Fibroblast of skin of abdomen (primary cell): ENCODE results near the gene NRXN3.

Experiments used
- DNase-seq: peaks from one replicate; pipeline ENCODE4 v3.0.0-alpha.2; 2013

The NRXN3 gene

DNA sequence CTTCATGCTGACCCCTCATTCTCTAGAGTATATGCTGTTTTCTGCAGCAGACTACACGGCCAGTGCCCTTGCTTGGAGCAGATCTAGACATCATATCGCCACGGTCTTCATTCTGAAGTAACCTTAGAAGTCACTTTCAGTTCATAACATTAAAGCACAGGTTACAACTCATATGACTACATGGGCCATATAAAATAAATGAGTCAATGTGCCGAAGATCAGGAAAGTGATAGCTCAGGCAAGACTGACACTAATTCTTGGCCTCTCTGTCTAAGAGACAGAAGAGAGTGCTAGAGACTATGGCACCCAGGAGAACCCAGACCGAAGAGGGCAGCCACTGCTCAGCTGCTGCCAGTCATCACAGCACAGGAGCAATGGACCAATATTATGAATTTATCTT is 1431.4 kb downstream of the NRXN3 start:
- no peak for DNase-seq

DNA sequence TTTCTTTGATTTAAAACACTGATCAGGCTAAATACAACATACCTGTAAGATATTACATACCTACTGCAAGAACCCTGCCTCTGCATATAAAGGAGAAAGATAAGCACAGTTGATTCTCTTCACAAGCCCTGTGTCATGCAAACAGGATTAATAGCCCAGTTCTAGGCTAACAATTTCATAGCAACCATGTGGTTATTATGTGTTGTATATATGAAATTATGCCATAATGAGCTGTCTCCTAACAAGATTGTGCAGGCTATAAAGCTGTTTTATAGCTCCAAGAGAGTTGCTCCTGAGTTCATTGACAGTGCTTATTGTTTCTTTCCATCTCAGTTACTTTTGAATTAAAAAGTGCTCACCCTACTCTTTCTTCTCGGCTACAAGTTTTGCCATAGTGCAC is 1431.9 kb downstream of the NRXN3 start:
- DNase-seq, result no peak

DNA sequence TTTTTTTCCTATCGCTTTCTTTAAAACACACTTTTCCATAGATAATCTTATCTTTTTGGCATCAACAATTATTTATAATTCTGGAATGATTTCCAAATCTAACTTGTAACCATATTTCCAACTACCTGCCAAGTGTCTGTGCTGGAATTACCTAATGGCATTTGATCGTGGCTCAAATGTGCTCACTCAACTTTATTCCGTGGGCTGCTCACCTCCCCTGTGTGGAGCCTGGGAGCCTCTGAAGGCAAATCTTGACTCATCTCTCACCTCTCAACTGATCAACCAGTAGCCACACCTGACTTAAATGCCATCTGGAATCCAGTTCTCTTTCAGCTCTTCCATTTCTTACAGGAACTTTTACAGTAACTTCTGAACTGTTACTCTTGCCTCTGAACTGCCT is 1432.6 kb downstream of the NRXN3 start:
- no peak for DNase-seq

DNA sequence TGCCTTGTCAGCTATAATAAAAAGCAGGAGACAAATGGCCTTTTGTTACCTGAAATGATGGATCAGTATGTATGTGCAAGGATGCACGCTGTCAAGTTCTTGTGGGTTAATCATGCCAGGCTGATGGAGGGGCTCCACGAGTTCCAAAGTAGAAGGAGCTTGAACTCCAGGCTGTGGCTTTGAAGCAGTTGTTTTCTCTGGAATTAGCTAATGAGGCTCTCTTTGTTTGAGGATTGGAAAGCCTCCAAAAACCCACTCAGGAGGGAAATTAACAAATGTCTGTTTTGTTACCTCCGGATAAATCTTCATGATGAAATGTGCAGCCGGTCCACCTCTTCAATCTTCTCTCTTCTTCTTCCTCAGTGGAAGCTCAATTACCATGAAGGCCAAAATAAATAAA is 1435.7 kb downstream of the NRXN3 start:
- no peak for DNase-seq

DNA sequence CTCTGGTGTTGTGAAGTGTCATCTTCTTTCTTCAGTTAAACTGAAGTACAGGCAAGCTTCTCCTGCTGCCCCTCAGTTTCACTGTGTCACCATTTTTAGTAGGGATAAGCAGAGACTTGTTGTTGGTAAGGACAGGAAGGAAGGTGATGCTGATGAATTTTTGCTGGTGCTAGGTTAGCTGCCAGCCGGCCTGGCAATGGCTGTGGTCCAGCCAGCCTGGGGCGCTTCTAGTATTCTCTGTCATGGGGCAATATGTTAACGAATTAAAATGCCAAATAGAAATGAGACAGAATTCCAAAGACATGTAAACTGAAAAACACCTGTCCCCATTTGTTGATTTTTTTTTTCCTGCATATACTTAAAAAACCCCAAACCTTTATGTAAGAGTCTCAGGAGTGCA is 1438.3 kb downstream of the NRXN3 start:
- DNase-seq, result no peak

DNA sequence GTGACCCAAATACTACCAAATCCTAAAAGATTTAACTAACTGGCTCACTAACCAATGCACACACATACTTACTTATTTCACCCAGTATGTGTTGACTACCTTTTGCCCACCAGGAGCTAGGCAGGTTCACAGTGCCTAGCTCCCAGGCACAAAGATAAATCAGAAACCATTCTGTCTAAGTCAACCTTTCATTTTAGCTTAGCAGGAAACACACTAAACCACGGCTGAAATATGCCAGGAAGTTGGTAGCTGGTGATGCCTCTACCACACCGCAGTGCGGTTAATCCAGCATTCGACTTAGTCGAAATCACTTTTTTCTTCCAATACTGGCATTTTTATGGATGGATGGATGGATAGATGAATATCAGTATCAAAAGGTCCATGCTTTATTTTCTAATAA is 1443.5 kb downstream of the NRXN3 start:
- DNase-seq, result no peak

DNA sequence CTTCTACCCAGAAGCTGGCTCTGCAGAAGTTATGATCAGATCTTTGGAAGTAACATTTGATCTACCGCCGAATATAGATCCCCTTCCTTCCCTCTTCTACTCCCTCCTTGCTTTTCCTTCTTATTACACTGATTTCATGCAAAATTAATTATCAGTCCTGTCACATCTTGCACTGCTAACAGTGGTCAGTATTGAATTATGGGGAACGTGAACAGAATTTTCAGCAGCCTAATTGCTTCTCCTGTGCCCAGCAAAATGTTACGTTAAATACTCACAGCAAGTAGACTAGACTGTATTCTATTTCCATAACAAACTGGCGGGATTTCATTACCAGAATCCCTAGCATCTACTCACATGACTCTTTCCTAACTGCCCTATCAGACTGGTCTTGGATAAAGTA is 1444.3 kb downstream of the NRXN3 start:
- DNase-seq, result no peak

DNA sequence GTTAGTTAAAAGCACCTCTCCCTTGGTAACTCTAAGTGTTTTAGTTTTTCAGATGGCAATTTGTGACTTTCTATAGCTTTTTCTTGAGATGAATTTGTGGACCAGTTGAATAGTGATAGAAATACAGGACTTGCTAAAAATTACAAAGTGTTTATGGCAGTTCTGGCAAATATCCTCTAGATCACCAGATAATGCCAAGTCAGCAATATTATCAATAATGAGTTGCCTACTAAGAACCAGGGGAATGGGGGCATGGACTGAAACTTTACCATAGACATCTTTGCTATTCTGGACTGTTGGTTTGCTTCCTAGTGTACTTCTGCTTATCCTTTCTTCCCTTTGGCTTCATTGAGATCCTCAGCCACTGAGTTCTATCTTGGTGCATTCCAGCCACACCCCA is 1456.9 kb downstream of the NRXN3 start:
- DNase-seq, result no peak

DNA sequence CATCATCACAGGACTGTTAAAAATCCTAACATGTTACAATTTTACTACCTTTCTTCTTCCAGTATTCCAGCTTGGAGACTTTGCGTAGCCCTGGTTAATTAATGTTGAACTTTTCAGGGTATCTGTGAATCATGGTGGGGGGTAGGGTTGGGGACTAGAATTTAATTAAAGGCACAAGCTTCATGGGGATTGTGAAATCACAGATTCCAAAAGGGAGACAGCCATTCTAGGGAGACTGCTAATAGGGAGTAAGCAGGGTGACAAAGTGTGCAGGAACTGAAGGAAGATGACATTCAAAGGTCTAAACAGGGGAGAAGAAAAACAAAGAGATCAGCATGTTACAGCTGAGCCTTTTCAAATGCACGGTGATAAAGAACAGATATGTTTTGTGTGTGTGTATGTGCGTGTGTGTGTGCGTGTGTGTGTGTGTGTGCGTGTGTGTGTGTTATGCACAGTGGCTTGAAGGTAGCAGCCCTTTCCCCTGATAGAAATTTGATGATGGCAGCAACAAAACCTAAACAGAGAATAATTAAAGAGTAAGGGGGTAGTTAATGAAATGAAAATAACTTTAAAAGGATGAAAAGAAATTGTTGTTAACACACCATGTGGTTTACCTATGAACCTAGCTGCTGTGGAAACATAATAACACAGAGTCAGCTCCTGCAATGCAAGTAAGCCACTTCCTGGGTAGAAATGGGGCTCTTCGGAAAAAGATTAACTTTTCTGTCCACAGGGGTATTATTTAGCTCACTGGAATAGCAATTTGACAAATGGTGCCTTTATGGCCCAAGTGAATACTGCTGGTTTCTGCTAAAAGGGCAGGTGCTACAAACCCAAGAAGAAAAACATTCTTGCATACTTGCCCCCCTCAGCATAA is 1459.5 kb downstream of the NRXN3 start:
- no peak for DNase-seq

DNA sequence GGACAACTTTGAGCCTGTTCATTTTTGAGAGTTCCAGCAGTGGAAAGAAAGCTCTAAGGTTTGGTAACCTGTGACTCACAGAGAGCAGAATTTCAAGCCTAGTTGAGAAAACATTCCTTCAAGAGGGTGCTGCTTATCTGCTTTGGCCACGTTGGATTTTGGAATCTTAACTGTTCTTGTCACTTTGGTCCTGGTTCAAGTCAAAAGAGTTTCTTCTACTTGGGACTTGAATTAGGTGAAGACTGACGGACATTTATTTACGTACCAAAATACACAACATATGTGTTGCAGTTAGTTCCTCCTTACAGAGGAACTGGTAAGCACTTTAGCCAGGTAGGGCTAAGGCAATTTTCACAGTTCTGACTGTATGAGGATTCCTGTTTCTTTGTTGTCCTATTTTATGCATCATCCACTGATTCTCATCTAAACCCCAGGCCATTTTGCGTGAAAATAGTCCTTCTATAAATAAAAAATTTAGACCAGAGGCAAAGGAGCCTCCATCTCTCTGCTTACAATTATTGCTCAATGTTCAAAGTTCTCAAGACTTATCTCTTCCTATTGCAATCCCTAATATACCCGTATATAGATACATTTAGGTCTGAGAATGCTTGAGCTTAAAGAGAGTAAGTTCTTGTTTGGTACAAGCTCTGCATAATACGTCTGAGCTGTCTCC is 1460.3 kb downstream of the NRXN3 start:
- DNase-seq, result no peak

DNA sequence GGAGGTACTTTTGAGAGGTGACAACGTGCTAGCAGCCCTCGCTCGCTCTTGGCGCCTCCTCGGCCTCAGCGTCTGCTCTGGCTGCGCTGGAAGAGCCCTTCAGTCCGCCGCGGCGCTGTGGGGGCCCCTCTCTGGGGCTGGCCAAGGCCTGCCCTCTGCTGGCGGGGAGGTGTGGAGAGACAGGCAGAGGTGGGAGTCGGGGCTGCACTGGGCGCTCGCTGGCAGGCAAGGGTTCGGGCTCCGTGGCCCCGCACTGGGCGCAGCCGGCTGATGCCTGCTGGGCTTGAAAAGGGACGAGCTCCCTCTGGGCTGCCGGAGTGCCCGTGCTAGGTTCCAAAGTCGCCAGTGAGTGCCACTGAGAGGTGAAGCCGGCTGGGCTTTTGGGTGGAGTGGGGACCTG is 1461.1 kb downstream of the NRXN3 start:
- DNase-seq, result no peak

DNA sequence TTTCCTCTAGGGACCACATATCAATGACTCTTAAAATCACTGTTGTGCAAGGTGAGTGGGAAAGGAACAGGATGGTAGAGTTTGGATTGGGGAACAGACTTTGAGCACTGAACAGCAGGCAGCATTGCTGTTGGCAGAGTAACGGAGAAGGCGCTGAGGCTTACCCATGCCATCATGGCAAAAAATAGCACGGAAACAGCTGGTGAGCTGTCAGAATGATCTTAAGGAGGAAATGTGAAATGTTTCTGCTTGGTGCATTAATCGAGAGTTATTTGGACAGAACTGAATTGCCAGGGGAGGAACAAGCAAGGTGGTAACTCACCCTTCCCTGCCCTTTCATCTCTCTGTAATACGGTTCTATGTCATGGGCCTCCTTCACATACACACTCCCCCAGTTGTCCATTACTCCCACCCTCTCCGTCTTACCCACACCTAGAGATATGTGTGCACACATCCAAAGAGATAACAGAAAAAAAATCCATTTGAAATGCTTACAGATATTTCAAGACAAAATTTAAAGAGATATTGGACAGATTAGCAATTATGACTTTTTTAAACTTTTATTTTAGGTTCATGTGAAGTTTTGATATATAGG is 1468.6 kb downstream of the NRXN3 start:
- DNase-seq, result no peak

DNA sequence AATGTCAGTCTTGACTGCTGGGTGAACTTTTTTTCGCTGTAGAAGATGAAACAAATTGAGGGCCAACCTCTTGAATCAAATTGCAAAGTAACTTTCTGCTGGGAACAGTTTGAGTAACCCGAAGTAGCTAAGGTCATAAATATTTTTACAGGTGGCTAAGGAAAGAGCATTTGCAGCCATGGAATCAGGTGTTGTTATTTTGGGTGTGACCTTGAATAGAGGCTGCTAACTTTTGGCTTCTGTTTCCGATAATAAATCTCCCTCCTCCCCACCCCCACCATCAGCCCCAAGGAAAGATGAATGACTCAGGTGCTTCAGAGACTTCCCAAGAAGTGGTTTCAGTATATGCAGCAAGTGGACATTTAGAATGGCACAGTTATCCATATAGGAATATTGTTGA is 1469.4 kb downstream of the NRXN3 start:
- DNase-seq, result no peak

DNA sequence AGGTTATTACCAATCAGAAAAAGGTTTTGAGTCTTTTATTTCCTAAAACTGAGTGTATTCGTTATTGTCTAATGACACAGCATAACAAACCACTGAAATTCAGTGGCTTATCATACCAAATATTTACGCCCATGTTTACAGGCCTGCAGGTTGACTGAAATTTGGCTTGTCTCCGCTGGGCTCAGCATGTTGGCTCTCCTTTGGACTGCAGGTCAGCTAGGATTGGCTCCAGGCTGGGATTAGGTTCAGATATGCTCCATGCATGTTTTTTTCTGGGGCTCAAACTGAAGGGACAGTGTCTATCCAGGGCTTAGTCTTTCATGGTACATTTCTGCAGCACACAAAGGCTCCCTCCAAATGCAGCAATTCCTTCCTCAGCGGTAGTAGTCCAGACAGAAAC is 1471.2 kb downstream of the NRXN3 start:
- no peak for DNase-seq

DNA sequence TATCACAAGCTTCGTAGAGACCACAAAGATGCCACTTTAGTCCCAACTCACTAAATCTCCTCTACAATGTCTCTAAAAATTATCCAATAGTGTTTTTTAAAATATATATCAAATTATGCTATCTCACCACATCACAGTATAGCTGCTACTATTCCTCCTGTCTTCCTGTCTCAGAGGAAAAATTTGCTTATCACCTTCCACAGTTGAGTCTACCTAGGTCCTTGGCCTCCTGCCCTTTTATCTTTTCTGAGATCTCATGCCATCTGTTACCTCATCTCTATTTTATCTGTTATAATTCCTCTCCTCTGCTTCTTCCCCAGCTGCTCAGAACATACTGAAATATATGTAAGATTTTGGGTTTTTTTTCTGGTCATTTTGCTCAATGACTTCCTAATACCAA is 1473.0 kb downstream of the NRXN3 start:
- no peak for DNase-seq

DNA sequence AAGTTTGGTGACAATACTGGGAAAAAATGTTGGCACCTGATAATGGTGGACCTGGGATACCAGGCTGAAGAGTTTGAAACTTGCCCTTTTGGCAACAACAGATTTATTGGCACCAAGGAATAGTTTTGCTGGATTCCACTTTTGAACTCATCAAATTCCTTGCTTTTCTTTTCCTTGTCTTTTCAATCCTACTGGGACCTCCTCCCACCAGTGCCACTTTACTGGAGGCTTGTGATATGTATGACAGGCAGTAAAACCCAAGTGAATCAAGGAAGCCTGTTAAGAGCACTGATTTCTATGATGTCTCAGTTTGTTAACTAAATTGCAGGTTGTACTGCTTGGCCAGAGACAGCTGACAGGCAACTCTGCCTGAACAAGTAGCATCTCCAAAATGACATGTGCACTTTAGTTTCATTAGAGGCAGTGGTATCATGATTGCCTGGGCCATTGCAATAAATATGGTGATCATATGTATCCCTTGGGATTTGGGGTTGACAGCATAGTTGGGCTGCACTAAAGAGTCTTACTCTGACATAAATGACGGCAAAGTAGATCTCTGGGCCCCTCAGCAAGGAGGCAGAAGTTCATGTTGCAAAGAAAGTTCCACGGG is 1475.7 kb downstream of the NRXN3 start:
- DNase-seq, result no peak

DNA sequence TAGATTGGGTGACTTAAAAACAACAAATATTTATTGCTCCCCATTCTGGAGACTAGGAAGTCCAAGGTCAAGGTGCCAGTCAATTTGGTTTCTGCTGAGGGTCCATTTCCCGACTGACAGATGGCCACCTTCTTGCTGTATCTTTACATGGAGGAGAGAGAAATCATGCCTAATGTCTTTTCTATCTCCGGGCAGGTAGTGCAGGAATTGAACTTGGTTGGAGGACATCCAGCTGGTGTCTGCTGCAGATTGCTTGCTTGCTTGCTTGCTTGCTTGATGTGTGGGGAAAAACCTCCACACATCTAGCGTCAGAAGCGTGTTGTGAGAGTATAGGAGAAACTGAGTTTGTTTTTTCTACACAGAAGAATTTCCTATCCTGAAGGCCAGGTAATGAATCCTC is 1479.7 kb downstream of the NRXN3 start:
- DNase-seq, result no peak

DNA sequence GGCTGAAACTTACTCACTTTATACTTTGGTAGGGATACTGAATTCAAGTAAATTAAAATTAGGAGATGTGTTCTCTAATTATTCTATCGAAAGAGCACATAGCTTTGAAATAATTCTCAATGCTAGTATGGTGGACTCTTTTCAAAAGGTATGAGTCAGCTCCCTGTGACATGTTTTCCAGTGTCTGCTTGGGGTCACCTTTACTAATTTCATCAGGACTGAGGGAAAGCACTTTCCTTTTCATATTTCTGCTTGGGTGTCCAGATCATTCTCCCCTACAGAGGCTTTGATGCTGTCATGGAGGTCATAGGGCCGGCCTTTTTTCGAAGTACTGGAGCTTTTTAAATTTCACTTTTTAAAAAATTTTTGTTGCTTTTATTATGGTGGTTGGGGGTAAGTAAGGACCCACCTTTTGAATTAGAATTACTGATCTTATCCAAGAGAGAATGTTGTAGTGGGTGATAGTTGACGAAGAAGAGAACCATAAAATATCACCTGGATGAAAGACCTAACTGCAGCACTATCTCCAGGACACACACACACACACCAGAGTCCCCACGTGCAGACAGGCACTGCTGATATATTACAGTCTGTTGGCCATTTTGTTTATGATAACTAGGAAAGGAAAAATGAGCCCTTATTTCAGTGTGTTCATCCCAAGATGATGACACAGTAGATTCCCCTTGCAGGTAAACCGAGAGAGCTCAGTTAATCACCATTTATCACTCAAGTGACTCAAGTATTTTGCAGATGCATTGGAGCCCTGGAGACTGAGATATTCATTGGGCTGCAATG is 1482.5 kb downstream of the NRXN3 start:
- no peak for DNase-seq

DNA sequence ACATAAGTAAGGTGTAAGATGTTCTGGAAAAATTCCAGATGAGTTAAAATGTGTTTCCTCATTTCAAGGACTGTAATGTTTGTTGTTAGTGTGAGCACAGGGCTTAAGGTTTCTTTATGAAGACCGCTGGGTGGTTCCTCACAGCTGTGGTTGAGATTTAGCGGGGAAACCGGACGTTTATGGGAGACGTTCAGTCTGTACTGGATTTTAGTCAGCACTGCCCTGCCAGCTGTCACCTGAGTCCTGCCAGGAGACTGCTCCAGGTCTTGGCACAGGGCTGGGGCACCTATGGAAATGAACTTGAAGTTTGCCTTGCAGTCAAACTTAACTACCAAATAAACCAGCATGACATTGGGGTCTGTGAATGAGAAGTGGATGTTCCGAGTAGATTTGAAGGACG is 1485.9 kb downstream of the NRXN3 start:
- DNase-seq, result no peak

DNA sequence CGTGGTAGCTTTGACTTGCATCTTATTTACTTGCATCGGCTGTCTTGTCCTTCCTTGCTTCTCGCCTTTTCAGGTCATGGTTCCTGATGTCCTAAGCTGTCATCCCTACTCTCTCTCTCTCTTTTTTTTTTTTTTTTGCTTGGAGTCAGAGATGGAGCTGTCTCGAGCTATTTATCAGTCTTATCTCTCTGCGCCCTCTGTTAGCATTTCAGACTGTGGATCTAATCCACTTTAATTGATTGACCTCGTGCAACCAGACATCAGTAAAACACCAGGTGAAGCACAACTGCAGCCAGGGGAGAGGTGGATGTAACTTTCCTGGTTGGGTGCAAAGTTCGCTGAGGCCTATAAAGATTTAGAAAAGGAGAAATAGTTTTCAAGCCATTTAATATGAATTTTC is 1486.3 kb downstream of the NRXN3 start:
- DNase-seq, result no peak

DNA sequence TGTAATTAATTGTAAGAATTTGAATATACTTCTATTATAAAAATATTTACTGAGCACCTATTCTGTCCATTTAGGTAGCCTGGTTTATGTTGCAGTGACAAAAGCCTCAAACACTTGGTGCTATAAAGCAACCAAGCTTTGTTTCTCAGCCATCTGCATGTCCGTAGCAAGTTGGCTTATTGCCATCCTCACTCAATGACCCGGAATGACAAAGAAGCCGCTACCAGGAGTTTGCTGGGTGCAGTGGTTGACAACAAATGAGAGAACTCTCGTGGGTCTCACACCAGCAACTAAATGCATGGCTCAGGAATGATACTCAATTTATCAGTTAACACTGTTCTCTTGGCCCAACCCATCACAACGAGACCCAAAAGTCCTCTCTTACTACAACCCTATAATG is 1488.0 kb downstream of the NRXN3 start:
- DNase-seq, result no peak

DNA sequence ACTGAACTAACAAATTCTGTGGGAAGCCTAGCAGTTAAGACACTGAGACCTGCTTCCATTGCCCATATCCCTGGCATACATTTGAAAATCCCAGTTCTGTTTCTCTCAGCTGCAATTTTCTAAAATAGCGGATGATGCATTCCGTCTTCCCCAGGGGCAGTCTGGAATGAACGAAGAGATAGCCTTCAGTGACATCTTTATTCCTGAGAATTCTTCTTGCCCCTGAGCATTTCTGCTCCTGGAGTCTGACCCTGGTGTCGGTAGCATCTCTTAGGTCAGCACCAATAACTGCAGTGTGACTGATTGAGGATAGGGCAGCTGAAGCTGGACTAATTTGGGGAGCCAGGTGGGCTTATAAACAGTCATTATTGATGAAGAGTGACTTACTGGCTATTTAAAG is 1488.6 kb downstream of the NRXN3 start:
- no peak for DNase-seq
